Memory B cell (primary cell): ENCODE data around the gene CPLX1.

Experiments
- ATAC-seq: fragments of 150-1000 bp; cut with Tn5 transposase; 2 replicates; pipeline ENCODE4 v1.10.0; 2021; ENCODE audit warnings: low read depth, mild to moderate bottlenecking, moderate library complexity
- DNase-seq, 2 donors: peaks; one replicate each; pipeline ENCODE4 v3.0.0; 2022; ENCODE audit warnings: low spot score in 2 of 2
- H3K27ac Mint-ChIP-seq: one replicate; pipeline ENCODE4 v1.8.0; 2022; ENCODE audit warnings: mild to moderate bottlenecking, moderate library complexity, mixed read lengths
- H3K27me3 Mint-ChIP-seq: one replicate; pipeline ENCODE4 v1.8.0; 2022; ENCODE audit warnings: mixed read lengths
- H3K36me3 Mint-ChIP-seq: one replicate; pipeline ENCODE4 v1.8.0; 2022; ENCODE audit warnings: mild to moderate bottlenecking, mixed read lengths
- H3K4me1 Mint-ChIP-seq: one replicate; pipeline ENCODE4 v1.8.0; 2022; ENCODE audit warnings: mixed read lengths
- H3K4me3 Mint-ChIP-seq: one replicate; pipeline ENCODE4 v1.8.0; 2022; ENCODE audit warnings: mild to moderate bottlenecking, moderate library complexity, mixed read lengths
- H3K9me3 Mint-ChIP-seq: one replicate; pipeline ENCODE4 v1.8.0; 2022; ENCODE audit warnings: mixed read lengths

Gene CPLX1

DNA sequence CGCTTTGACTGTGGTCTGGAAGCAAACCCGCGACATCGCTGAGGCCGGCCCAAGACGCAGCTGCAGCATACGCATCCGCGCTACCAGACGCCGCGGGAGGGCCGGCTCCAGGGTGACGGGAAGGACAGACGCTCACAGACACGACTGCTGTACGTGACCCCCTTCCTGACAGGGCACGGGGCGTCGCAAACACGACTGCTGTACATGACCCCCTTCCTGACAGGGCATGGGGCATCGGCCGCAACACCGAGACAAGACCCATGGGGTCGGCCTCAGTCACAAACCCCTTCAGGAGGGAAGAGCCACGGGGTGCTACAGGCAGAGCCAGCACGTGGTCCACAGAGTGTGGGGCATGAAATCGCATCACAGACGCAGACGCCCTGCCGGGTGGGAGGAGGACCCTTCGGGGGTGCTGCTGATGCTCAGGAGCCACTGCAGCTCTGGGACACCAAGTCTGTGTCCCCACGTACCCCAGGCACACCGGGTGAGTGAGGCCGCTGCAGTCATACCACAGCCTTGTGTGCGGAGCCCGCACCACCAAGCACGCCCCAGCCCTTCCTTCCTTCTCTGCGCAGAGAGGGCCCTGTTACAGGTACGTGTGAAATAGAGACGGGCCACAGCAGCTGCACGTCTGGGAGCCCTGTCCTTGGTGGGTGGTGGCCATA is 38.7 kb upstream of the CPLX1 start:
- DNase-seq, result no peak

GRCh38 chr4:860561-860960 is 34.6 kb upstream of the CPLX1 start:
- H3K27ac Mint-ChIP-seq, result no peak overlapping the region
- ATAC-seq, result no peak
- peaks cover 53% of the 10 kb centered on the region for H3K36me3 Mint-ChIP-seq

More for the DNA sequence above, 38.7 kb upstream of the CPLX1 start:
- ATAC-seq, result no peak
- Mint-ChIP-seq H3K4me3 (no peak overlapping the region), H3K27ac (no peak overlapping the region), H3K36me3 (peaks cover 40% of the 10 kb centered on the region), H3K27me3 (no peaks in the 10 kb centered on the region), H3K4me1 (peaks cover 2% of the 10 kb centered on the region), H3K9me3 (no peaks in the 10 kb centered on the region)

DNA sequence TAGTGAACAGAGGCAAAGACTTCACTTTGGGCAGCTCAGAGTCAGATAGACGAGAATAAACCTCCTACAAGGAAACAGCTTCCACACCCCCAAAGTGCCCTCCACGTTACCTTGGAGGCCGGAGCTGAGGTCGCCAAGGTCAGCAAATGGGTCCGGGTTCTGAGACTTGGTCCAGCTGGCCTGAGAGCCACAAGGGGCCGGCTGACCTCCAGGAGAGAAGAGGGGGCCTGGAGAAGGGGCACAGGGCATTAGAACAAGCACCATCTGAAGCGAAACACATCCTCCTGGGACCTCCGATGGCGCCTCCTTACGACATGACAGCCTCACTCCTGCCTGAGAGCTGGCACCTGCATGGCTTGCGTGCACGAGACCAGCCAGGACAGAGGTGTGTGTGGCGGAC is 33.6 kb upstream of the CPLX1 start:
- peaks cover 7% of the 10 kb centered on the region for H3K9me3 Mint-ChIP-seq
- H3K4me3 Mint-ChIP-seq, result no peak overlapping the region
- DNase-seq, result no peak
- H3K27ac Mint-ChIP-seq, result no peak overlapping the region
- ATAC-seq, result no peak
- H3K27me3 Mint-ChIP-seq, result no peaks in the 10 kb centered on the region
- peaks cover 8% of the 10 kb centered on the region for H3K4me1 Mint-ChIP-seq
- H3K36me3 Mint-ChIP-seq, result peaks cover 54% of the 10 kb centered on the region

More at GRCh38 chr4:860561-860960, 34.6 kb upstream of the CPLX1 start:
- H3K4me3 Mint-ChIP-seq, result no peak overlapping the region
- DNase-seq, result no peak
- peaks cover 8% of the 10 kb centered on the region for H3K4me1 Mint-ChIP-seq
- peaks cover 7% of the 10 kb centered on the region for H3K9me3 Mint-ChIP-seq
- H3K27me3 Mint-ChIP-seq, result no peaks in the 10 kb centered on the region

GRCh38 chr4:858831-859451 is 33.0 kb upstream of the CPLX1 start:
- Mint-ChIP-seq H3K4me1 (peaks cover 8% of the 10 kb centered on the region), H3K9me3 (peaks cover 7% of the 10 kb centered on the region), H3K27me3 (no peaks in the 10 kb centered on the region), H3K36me3 (peaks cover 55% of the 10 kb centered on the region), H3K4me3 (no peak overlapping the region), H3K27ac (no peak overlapping the region)
- DNase-seq (no peak), ATAC-seq (no peak)

DNA sequence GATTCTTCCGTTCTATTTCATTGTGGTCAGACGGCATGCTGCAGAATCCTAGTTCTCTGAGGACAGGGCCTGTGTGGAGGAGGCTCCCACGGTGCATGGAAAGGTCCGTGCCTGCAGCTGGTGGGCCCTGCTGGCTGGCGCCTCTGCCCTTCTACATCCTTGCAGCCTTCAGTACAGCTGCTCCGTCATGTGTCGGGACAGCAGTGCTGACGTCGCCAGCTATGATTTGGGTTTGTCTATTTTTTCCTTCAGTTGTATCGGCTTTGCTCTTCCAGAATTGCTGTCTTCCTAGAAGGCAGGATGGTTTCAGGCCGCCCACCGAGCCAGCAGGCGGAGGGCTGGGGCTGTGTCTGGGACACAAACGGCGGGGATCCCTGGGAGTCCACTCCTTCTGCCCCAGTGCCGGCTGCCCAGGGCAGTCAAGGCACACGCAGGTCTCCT is 32.1 kb upstream of the CPLX1 start:
- peaks cover 7% of the 10 kb centered on the region for H3K9me3 Mint-ChIP-seq
- no peak overlapping the region for H3K4me3 Mint-ChIP-seq
- peaks cover 8% of the 10 kb centered on the region for H3K4me1 Mint-ChIP-seq
- H3K27me3 Mint-ChIP-seq, result no peaks in the 10 kb centered on the region
- H3K36me3 Mint-ChIP-seq, result peaks cover 51% of the 10 kb centered on the region
- no peak overlapping the region for H3K27ac Mint-ChIP-seq
- DNase-seq (no peak), ATAC-seq (no peak)

DNA sequence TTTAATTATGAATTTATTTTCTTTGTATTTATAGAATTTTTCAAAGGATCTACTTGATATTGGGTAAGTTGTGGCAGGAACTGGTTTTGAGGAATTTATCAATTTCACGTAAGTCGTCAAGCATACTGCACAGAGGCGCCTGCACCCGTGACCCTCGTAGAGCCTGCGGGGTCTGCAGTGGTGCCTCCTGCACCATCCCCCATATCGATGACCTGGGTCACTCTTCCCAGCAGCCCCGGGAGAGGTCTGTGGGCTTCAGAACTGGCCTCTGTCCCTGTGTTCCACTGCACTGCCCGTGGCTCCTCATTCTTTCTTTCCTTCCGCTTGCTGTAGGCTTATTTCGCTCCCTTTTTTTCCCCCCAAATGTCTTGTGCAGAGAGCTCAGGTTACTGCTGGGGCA is 31.5 kb upstream of the CPLX1 start:
- H3K36me3 Mint-ChIP-seq, result peaks cover 46% of the 10 kb centered on the region
- DNase-seq, result no peak
- H3K27me3 Mint-ChIP-seq, result no peaks in the 10 kb centered on the region
- H3K4me3 Mint-ChIP-seq, result no peak overlapping the region
- H3K4me1 Mint-ChIP-seq, result peaks cover 8% of the 10 kb centered on the region
- H3K9me3 Mint-ChIP-seq, result peaks cover 7% of the 10 kb centered on the region
- no peak overlapping the region for H3K27ac Mint-ChIP-seq
- no peak for ATAC-seq

DNA sequence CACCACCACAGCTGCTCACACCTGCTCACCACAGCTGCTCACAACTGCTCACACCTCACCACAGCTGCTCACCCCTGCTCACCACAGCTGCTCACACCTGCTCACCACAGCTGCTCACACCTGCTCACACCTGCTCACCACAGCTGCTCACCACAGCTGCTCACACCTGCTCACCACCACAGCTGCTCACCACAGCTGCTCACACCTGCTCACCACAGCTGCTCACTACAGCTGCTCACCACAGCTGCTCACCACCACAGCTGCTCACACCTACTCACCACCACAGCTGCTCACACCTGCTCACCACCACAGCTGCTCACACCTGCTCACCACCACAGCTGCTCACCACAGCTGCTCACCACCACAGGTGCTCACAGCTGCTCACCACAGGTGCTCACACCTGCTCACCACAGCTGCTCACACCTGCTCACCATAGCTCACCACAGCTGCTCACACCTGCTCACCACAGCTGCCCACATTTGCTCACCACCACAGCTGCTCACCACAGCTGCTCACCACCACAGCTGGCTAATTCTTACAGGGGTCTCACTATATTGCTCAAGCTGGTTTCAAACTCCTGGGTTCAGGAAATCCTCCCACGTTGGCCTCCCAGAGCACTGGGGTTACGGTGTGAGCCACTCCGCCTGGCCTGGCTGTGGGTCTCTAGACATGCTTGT is 30.4 kb upstream of the CPLX1 start:
- no peak for DNase-seq
- Mint-ChIP-seq H3K27me3 (no peaks in the 10 kb centered on the region), H3K9me3 (peaks cover 7% of the 10 kb centered on the region), H3K4me1 (peaks cover 8% of the 10 kb centered on the region), H3K4me3 (no peak overlapping the region), H3K27ac (peak overlapping the region; percentile 95), H3K36me3 (peaks cover 39% of the 10 kb centered on the region)
- ATAC-seq, result peak; percentile 32

- Mint-ChIP-seq H3K4me3 (no peak overlapping the region), H3K4me1 (peaks cover 8% of the 10 kb centered on the region), H3K27ac (peak overlapping the region; percentile 95), H3K36me3 (peaks cover 39% of the 10 kb centered on the region), H3K27me3 (no peaks in the 10 kb centered on the region), H3K9me3 (peaks cover 7% of the 10 kb centered on the region)
- DNase-seq (no peak), ATAC-seq (no peak)
Measured at GRCh38 chr4:855880-856224, 29.9 kb upstream of the CPLX1 start.

DNA sequence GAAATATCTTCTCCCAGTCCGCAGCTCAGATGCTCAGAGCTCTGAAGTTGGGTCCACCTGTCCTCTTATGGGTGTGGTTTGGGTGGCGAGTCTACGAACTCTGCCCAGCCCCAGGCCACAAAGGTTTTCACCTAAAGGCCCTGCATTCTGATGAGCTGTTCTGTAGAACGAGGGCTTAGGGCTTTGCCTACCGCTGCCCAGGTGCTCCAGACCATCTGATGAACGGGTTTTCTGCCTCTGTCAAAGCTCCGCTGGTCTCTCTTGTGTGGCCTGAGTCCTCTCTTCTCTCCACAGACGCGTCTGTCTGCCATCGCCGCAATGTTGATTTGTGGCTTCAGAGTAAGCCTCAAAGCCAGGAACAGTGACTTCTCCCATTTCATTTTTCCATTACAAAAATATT is 28.4 kb upstream of the CPLX1 start:
- H3K4me1 Mint-ChIP-seq, result peaks cover 6% of the 10 kb centered on the region
- H3K27me3 Mint-ChIP-seq, result no peaks in the 10 kb centered on the region
- ATAC-seq (no peak), DNase-seq (no peak)
- H3K27ac Mint-ChIP-seq, result no peak overlapping the region
- peaks cover 7% of the 10 kb centered on the region for H3K9me3 Mint-ChIP-seq
- peaks cover 33% of the 10 kb centered on the region for H3K36me3 Mint-ChIP-seq
- no peak overlapping the region for H3K4me3 Mint-ChIP-seq

GRCh38 chr4:853416-853781 is 27.5 kb upstream of the CPLX1 start:
- Mint-ChIP-seq H3K27ac (no peak overlapping the region), H3K9me3 (peaks cover 7% of the 10 kb centered on the region), H3K4me1 (peaks cover 6% of the 10 kb centered on the region), H3K36me3 (peaks cover 33% of the 10 kb centered on the region), H3K4me3 (no peak overlapping the region), H3K27me3 (no peaks in the 10 kb centered on the region)
- no peak for ATAC-seq
- DNase-seq, result no peak

DNA sequence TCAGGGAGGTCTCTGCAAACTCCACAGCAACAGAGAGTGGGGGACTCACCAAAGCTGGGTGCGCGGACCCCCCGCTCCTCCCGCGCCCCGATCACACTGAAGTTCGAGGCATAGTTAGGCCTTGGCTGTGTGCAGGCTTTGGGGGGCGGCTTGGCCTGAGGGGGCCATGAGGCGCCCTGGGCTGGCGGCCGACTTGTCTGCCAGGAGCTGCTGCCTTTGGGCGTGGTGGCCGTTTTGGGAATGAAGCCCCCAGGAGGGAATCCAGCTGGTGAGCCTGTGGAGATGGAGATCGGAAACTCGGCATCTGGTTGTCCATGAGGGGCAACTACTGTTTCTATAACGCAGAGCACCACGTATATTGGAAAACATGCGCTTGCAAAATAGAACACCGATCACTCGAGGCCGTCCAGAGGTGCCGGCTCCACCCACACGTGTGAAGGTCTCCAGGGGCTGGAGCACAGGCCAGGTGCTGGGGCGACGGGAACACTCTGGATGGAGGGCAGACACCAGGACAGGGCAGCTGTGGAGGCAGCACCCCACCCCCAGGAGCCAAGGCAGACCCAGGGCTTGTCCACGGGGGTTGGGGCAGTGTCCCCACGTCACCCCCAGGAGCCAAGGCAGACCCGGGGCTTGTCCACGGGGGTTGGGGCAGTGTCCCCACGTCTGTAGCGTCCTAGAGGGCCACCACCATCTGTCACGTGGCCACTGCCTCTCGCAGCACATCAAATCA is 25.9 kb upstream of the CPLX1 start:
- Mint-ChIP-seq H3K36me3 (peaks cover 24% of the 10 kb centered on the region), H3K27ac (no peak overlapping the region), H3K4me1 (peaks cover 6% of the 10 kb centered on the region), H3K9me3 (peaks cover 7% of the 10 kb centered on the region), H3K27me3 (no peaks in the 10 kb centered on the region), H3K4me3 (no peak overlapping the region)
- DNase-seq (no peak), ATAC-seq (no peak)

GRCh38 chr4:850323-850945 is 24.5 kb upstream of the CPLX1 start:
- Mint-ChIP-seq H3K9me3 (no peaks in the 10 kb centered on the region), H3K27me3 (no peaks in the 10 kb centered on the region), H3K36me3 (peaks cover 21% of the 10 kb centered on the region), H3K27ac (no peak overlapping the region), H3K4me3 (no peak overlapping the region), H3K4me1 (no peaks in the 10 kb centered on the region)
- ATAC-seq (no peak), DNase-seq (no peak)

DNA sequence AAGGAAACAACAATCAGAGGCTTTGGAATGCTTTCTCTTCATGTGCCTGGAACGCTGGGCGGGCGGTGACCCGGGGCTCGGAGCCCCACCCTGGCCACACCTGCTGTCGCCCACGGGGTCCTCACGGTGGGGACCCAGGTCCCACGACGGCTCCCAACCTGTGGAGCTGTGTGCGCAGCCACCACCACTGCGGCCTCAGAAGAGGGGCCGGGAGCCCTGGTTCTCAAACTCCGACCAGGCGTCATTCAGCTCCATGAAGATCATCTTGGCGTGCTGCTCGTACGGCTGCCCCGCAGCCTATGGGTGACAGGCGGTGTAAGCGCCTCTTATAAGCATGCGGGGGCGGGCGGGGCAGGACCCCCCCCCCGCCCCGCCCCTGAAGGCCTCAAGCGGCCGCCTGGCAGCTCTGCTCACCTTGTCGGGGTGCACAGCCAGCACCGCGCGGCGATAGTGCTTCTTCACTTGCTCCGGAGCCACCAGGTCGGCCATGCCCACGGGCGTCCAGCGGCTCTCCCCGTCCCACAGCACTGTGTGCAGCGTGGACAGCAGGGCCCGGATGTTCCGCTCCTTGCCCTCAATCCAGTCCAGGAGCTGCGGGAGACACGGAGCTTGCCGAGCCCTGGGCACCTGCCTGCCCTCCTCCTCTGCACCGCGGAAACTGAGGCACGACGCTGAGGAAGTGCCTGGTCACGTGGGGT is 23.7 kb upstream of the CPLX1 start:
- no peak for DNase-seq
- Mint-ChIP-seq H3K27me3 (no peaks in the 10 kb centered on the region), H3K27ac (no peak overlapping the region), H3K4me1 (no peaks in the 10 kb centered on the region), H3K36me3 (peaks cover 21% of the 10 kb centered on the region), H3K4me3 (no peak overlapping the region), H3K9me3 (no peaks in the 10 kb centered on the region)
- ATAC-seq, result no peak
